Panc1 (cell line): Measurements from ENCODE around the gene ACAD8.

ENCODE experiments used
- CTCF ChIP-seq: fragments of 450-650 bp; IDR thresholded peaks from 2 replicates; pipeline ENCODE4 v1.5.1; 2017; ENCODE audit warnings: mild to moderate bottlenecking
- REST ChIP-seq, 2 experiments: IDR thresholded peaks; 2 replicates each; pipeline ENCODE4 v1.6.1; 2011 to 2012; ENCODE audit warnings: low read depth in 2 of 2, control low read depth in 1 of 2, low read length in 1 of 2, mild to moderate bottlenecking in 1 of 2, moderate library complexity in 1 of 2; ENCODE audit not compliant: insufficient read depth in 1 of 2

- TF ChIP-seq CTCF (no peak), REST (IDR thresholded peaks at IDR 0.05; ENCODE audit: insufficient read depth in 1 of 2, low read depth in 2 of 2, low read length in 1 of 2) (no peak)
Measured at GRCh38 chr11:134313821-134314607, 60.6 kb downstream of the ACAD8 start.
